K562 (cell line): ENCODE results near the gene CDHR2.

Source experiments
- BRCA1 ChIP-seq, 2 experiments: fragments of 450-650 bp in 1 of 2; sonication (generic) in 1 of 2; formaldehyde crosslinking in 1 of 2; IDR thresholded peaks; 2 replicates each; pipeline versions ENCODE4 v1.5.0 to v1.6.1; 2017 to 2020; ENCODE audit warnings: mild to moderate bottlenecking in 1 of 2, missing genetic modification reagents in 1 of 2
- CHCHD3 ChIP-seq: fragments of 250-450 bp; sonication (Bioruptor Pico); IDR thresholded peaks from 2 replicates; pipeline ENCODE4 v2.1.2; 2022; ENCODE audit warnings: mild to moderate bottlenecking
- CREM ChIP-seq: IDR thresholded peaks from 2 replicates; pipeline ENCODE4 v1.6.1; 2014; ENCODE audit warnings: antibody characterized with exemption, low read depth
- CSDE1 ChIP-seq, 2 experiments: fragments of 450-650 bp; IDR thresholded peaks; 2 replicates each; pipeline ENCODE4 v1.6.1; 2016; ENCODE audit warnings: mild to moderate bottlenecking in 1 of 2
- CTCF ChIP-seq, 3 experiments: IDR thresholded peaks in 2 of 3; conservative IDR thresholded peaks in 1 of 3; 2 replicates each; pipeline ENCODE4 v1.5.1; 2011 to 2012; ENCODE audit warnings: low read length in 3 of 3, mild to moderate bottlenecking in 3 of 3, control low read depth in 2 of 3, improper control_type of control experiment in 1 of 3, inconsistent platforms in 1 of 3, low read depth in 1 of 3, mixed read lengths in 1 of 3, moderate library complexity in 1 of 3; ENCODE audit not compliant: insufficient read depth in 2 of 3
- POLR2AphosphoS2 ChIP-seq: IDR thresholded peaks from 2 replicates; pipeline ENCODE4 v1.6.1; 2012; ENCODE audit warnings: low read length, improper control_type of control experiment
- RB1 ChIP-seq: fragments of 450-650 bp; IDR thresholded peaks from 2 replicates; pipeline ENCODE4 v1.6.1; 2017; ENCODE audit warnings: low read depth, mild to moderate bottlenecking
- RBM22 ChIP-seq: fragments of 200-400 bp; formaldehyde crosslinking; IDR thresholded peaks from 2 replicates; pipeline ENCODE4 v1.6.1; 2018; ENCODE audit warnings: low read length, low read depth; ENCODE audit not compliant: poor library complexity, severe bottlenecking
- RFX5 ChIP-seq: IDR thresholded peaks from 2 replicates; pipeline ENCODE4 v1.6.1; 2011; ENCODE audit warnings: low read depth, mild to moderate bottlenecking, improper control_type of control experiment, low read length

- TF ChIP-seq CREM (no peak), RBM22 (no peak), BRCA1 (IDR thresholded peaks at IDR 0.05) (no peak), BRCA1 (CRISPR knock-in tag; IDR thresholded peaks at IDR 0.05) (no peak), RB1 (no peak), CHCHD3 (no peak), RFX5 (no peak), CSDE1 (IDR thresholded peaks at IDR 0.05) (no peak), POLR2AphosphoS2 (no peak), CTCF (IDR thresholded peaks at IDR 0.05 in 2 of 3, conservative IDR thresholded peaks at IDR 0.05 in 1 of 3; ENCODE audit: insufficient read depth in 2 of 3, low read depth in 1 of 3, low read length in 3 of 3) (no peak)
These were observed 91.5 kb downstream of the CDHR2 start for GRCh38 chr5:176640616-176641015.
